Gastroesophageal sphincter (tissue), 4 donors: ENCODE measurements around the gene PPP2R1A. TPM values are rescaled to one million over a fixed set of nuclear protein-coding genes. Genes with fewer than 3 reads are reported as not detected.
A peak's percentile ranks its signal among the peaks of the same experiment; 100 is the strongest.

Experiments used
- ATAC-seq: fragments of 150-250 bp; one replicate; pipeline ENCODE4 v1.9.1; 2016; ENCODE audit warnings: mild to moderate bottlenecking, moderate library complexity
- H3K27ac ChIP-seq, 4 donors: fragments of 200-600 bp; sonication (generic) in 3 of 4; 1 replicate in 3 of 4; 2 replicates in 1 of 4; pipeline ENCODE4 v1.5.1; 2016 to 2019
- H3K27me3 ChIP-seq: fragments of 200-600 bp; sonication (generic); one replicate; pipeline ENCODE4 v1.5.1; 2019
- H3K36me3 ChIP-seq, 2 donors: fragments of 200-600 bp; sonication (generic); one replicate each; pipeline ENCODE4 v1.5.1; 2019; ENCODE audit warnings: control low read depth in 1 of 2
- H3K4me1 ChIP-seq, 3 donors: fragments of 200-600 bp; sonication (generic); 1 replicate in 2 of 3; 2 replicates in 1 of 3; pipeline ENCODE4 v1.5.1; 2016 to 2019; ENCODE audit warnings: control low read depth in 2 of 3
- H3K4me3 ChIP-seq, 2 donors: fragments of 200-600 bp; sonication (generic); one replicate each; pipeline ENCODE4 v1.5.1; 2019; ENCODE audit warnings: mild to moderate bottlenecking in 1 of 2, moderate library complexity in 1 of 2
- H3K9me3 ChIP-seq, 3 donors: fragments of 200-600 bp; sonication (generic); one replicate each; pipeline ENCODE4 v1.5.1; 2017 to 2019; ENCODE audit warnings: control low read depth in 2 of 3
- EP300 ChIP-seq: sonication (generic); formaldehyde crosslinking; IDR thresholded peaks from one replicate; pipeline ENCODE4 v1.6.1; 2017; ENCODE audit warnings: antibody characterized with exemption, mild to moderate bottlenecking
- POLR2A ChIP-seq, 2 donors: fragments of 450-650 bp; IDR thresholded peaks; one replicate each; pipeline ENCODE4 v1.6.1; 2017; ENCODE audit warnings: antibody characterized with exemption in 2 of 2, mild to moderate bottlenecking in 2 of 2, moderate library complexity in 1 of 2
- POLR2AphosphoS5 ChIP-seq: sonication (generic); formaldehyde crosslinking; IDR thresholded peaks from one replicate; pipeline ENCODE4 v1.6.1; 2017; ENCODE audit warnings: antibody characterized with exemption
- WGBS, 2 donors: methylation state at CpG; one replicate each; pipeline ENCODE4 v1.1.5; 2018; ENCODE audit warnings: low coverage in 1 of 2; 5-methylcytosine and 5-hydroxymethylcytosine counted together
- total RNA-seq, 4 donors: library from RNA; depleted of rRNA; stranded (reverse); fragments of >200 nt; gene quantifications; one replicate each; pipeline ENCODE4 v1.1.0, GENCODE V29; 2016
- TF ChIP-seq, protein P1 (sequence below), 4 experiments: fragments of 200-600 bp in 2 of 4; fragments of 450-650 bp in 2 of 4; sonication (generic) in 1 of 4; IDR thresholded peaks; one replicate each; pipeline ENCODE4 v1.5.1; 2017 to 2019; ENCODE audit warnings: antibody characterized with exemption in 4 of 4, mild to moderate bottlenecking in 2 of 4, moderate library complexity in 2 of 4

The PPP2R1A gene
- total RNA-seq, 4 donors from 2014 or later, result 177 to 286 (median 190) TPM

DNA sequence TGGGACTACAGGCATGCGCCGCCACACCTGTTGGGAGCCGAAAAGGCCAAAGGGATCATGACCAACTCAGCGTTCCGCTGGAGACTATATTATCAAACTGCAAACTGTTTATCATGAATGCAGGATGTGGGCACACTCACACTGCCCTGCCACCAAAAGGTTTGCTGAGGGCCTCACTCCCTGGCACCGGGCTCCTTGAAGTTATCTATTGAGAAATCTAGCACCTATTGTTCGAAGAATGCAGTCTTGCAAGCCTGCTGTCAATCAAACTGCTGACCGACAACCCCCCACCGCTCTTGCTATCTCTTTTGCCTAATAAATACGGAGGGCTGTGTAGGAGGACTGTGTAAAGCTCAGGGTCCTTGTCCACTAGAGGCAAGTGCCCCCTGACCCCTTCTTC lies 13.3 kb upstream of the PPP2R1A start:
- WGBS, 2 donors, result 62 to 71% methylated on average over 4 to 8 of the region's 10 CpGs
- no peaks in the 10 kb centered on the region for H3K27me3 ChIP-seq
- H3K4me3 ChIP-seq, result no peak overlapping the region
- no peaks in the 10 kb centered on the region for H3K9me3 ChIP-seq
- no peak for ATAC-seq
- TF ChIP-seq, protein P1, sequence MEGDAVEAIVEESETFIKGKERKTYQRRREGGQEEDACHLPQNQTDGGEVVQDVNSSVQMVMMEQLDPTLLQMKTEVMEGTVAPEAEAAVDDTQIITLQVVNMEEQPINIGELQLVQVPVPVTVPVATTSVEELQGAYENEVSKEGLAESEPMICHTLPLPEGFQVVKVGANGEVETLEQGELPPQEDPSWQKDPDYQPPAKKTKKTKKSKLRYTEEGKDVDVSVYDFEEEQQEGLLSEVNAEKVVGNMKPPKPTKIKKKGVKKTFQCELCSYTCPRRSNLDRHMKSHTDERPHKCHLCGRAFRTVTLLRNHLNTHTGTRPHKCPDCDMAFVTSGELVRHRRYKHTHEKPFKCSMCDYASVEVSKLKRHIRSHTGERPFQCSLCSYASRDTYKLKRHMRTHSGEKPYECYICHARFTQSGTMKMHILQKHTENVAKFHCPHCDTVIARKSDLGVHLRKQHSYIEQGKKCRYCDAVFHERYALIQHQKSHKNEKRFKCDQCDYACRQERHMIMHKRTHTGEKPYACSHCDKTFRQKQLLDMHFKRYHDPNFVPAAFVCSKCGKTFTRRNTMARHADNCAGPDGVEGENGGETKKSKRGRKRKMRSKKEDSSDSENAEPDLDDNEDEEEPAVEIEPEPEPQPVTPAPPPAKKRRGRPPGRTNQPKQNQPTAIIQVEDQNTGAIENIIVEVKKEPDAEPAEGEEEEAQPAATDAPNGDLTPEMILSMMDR (IDR thresholded peaks at IDR 0.05), result no peak
- no peak for TF ChIP-seq POLR2AphosphoS5
- no peak for TF ChIP-seq EP300
- TF ChIP-seq POLR2A (IDR thresholded peaks at IDR 0.05), result no peak
- no peak overlapping the region for H3K27ac ChIP-seq
- H3K36me3 ChIP-seq, result no peaks in the 10 kb centered on the region
- peaks cover 0 to 9% (median 0%) of the 10 kb centered on the region in 3 donors for H3K4me1 ChIP-seq

DNA sequence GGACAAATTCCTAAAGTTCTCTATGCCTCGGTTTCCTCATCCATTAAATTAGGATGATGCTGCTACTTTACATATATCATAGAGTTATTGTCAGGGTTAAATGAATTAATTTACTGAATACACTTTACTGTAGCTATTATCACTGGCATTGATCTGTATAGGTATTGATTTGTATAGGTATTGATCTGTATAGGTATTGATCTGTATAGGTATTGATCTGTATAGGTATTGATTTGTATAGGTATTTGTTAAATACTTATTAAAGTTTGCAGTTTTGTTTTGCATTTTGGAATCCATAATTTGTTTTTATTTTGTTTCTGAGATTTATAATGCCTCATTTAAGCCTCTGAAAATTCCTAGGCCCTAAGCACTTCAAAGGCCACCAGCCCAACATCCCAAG lies 2.4 kb upstream of the PPP2R1A start:
- H3K36me3 ChIP-seq, result no peaks in the 10 kb centered on the region
- WGBS, 2 donors, result 100% methylated on average over 1 of the region's 1 CpG
- H3K9me3 ChIP-seq, result no peaks in the 10 kb centered on the region
- H3K4me3 ChIP-seq, result no peak overlapping the region
- peak overlapping the region in 1 of 4 donors; percentile 87 for H3K27ac ChIP-seq
- no peak for TF ChIP-seq EP300
- TF ChIP-seq, protein P1 (IDR thresholded peaks at IDR 0.05), result no peak
- no peak for TF ChIP-seq POLR2AphosphoS5
- no peak for TF ChIP-seq POLR2A (IDR thresholded peaks at IDR 0.05)
- no peak for ATAC-seq
- H3K4me1 ChIP-seq, result peaks cover 0 to 34% (median 21%) of the 10 kb centered on the region in 3 donors
- H3K27me3 ChIP-seq, result no peaks in the 10 kb centered on the region

DNA sequence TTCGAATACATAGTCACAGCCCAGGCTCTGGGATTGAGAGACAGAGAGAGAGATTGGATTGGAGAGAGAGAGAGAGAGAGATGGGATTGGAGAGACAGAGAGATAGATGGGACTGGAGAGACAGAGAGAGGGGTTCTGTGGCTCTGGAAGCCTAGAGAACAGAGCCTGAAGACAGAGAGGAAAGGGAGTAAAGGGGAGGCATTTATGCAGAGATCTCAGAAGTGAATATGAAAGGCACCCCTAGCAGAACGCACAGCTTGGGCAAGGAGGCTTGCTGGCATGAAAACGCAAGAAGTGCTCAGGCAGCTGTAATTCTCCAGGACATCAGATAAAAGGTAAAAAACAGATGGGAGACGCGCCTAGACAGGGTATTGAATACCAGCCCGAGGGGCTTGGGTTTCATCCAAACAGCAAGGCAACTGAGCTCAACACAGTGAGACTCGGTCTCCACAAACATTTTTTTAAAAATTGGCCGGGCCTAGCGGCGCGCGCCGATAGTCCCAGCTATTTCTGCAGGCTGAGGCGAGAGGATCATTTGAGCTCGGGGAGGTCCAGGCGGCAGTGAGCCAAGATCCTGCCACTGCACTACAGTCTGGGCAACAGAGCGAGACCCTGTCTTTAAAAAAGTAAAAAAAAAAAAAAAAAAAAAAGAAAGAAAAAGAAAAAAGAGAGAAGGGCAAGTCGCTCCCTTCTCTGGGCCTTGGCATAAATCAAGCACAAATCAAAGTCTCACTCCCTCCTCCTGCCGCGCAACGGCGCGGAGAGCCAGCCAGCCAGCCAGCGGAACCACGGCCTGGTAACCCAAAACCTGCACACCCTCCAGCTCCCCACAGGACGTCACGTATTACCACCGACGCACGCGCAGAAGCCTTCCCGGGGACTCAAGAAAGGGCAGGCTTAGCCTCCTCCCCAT lies 774 bp upstream of the PPP2R1A start:
- ATAC-seq, result peak; percentile 0
- Histone ChIP-seq H3K4me3 (peak overlapping the region; percentile 48 to 50), H3K36me3 (peaks cover 0 to 13% of the 10 kb centered on the region in 2 donors), H3K9me3 (no peaks in the 10 kb centered on the region), H3K27ac (peak overlapping the region; percentile 87 to 94 (median 88)), H3K4me1 (peaks cover 0 to 50% (median 31%) of the 10 kb centered on the region in 3 donors), H3K27me3 (no peaks in the 10 kb centered on the region)
- 1 to 2% methylated on average over 9 to 31 of the region's 32 CpGs for WGBS, 2 donors
- TF ChIP-seq POLR2A (IDR thresholded peaks at IDR 0.05) (no peak), EP300 (no peak), POLR2AphosphoS5 (peak; percentile 46)
- TF ChIP-seq, protein P1 (IDR thresholded peaks at IDR 0.05), result peak in 1 of 4 experiments; percentile 34

DNA sequence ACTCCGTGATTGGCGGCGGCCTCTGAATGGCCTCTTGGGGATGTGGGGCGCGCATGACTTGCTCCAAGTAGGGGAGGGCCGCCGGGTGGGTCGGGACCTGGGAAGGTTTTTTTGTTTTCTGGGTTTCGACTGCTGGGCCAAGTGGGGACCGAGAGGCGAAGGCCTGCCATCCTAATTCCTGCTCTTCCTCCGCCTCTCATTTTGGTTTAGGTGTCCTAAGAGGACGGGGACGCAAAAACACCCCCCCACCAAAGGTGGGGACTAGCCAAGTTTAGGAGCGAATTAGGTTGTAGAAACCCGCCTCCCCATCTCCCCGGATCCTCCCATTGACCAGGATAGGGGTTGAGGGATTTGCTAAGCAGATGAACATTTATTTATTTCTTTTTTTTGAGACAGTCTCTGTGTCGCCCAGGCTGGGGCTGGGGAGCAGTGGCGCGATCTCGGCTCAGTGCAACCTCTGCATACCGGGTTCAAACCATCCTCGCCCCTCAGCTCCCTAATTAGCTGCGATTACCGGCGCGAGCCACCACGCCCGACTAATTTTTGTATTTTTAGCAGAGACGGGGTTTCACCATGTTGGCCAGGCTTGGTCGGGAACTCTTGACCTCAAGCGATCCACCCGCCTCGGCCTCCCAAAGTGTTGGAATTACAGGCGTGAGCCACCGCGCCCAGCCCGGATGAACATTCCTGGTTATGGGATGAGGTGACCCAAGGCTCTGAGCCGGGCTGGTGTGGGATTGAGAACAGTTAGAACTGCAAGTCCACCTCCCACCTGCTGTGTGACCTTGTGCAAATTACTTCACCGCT lies 838 bp downstream of the PPP2R1A start:
- WGBS, 2 donors, result 0 to 3% methylated on average over 14 to 23 of the region's 40 CpGs
- Histone ChIP-seq H3K36me3 (peaks cover 0 to 18% of the 10 kb centered on the region in 2 donors), H3K4me1 (peaks cover 0 to 67% (median 35%) of the 10 kb centered on the region in 3 donors), H3K9me3 (no peaks in the 10 kb centered on the region), H3K27me3 (no peaks in the 10 kb centered on the region), H3K4me3 (peak overlapping the region; percentile 63 to 95), H3K27ac (peak overlapping the region; percentile 71 to 100 (median 92))
- ATAC-seq, result no peak
- TF ChIP-seq POLR2A (IDR thresholded peaks at IDR 0.05), result no peak
- no peak for TF ChIP-seq POLR2AphosphoS5
- TF ChIP-seq, protein P1 (IDR thresholded peaks at IDR 0.05), result no peak
- no peak for TF ChIP-seq EP300
